ENCODE measurements around the gene RALB. TPM values are rescaled to one million over a fixed set of nuclear protein-coding genes. Genes with fewer than 3 reads are reported as not detected.
"Not testable (repeated sequence)": the region's sequence is repeated elsewhere in the genome, so short reads cannot be mapped to it uniquely, and the experiment has no call there.

RALB gene
- total RNA-seq, 6 donors from 2014 or later, result 23.0 to 85.8 (median 46.5) TPM

DNA sequence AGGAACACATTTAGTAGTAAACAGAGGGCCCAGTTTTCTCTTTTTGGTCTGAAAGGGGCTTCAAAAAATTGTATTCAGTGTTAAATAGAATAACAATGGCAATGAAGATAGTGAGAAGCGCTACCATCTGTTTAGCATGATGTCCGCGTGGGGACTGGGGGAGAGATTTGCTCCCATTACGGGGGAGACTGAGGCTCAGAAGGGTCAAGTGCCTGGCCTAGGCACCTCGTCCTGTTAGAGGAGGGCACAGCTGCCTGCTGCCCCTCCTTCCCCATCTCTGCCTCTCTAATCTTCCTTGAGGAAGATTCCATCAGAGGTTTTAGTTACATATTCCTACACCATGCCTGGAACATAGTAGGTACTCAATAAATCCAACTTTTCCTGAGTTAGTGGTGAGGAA lies 19.4 kb upstream of the RALB start:
- TF ChIP-seq, protein P1, sequence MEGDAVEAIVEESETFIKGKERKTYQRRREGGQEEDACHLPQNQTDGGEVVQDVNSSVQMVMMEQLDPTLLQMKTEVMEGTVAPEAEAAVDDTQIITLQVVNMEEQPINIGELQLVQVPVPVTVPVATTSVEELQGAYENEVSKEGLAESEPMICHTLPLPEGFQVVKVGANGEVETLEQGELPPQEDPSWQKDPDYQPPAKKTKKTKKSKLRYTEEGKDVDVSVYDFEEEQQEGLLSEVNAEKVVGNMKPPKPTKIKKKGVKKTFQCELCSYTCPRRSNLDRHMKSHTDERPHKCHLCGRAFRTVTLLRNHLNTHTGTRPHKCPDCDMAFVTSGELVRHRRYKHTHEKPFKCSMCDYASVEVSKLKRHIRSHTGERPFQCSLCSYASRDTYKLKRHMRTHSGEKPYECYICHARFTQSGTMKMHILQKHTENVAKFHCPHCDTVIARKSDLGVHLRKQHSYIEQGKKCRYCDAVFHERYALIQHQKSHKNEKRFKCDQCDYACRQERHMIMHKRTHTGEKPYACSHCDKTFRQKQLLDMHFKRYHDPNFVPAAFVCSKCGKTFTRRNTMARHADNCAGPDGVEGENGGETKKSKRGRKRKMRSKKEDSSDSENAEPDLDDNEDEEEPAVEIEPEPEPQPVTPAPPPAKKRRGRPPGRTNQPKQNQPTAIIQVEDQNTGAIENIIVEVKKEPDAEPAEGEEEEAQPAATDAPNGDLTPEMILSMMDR (IDR thresholded peaks at IDR 0.05), result no peak
- TF ChIP-seq EP300 (IDR thresholded peaks at IDR 0.05) (no peak), POLR2AphosphoS5 (IDR thresholded peaks at IDR 0.05) (no peak), POLR2A (IDR thresholded peaks at IDR 0.05) (no peak)
- H3K27ac ChIP-seq, result peak overlapping the region; percentile 70 to 84 (median 80)
- no peak overlapping the region for H3K4me3 ChIP-seq
- 89 to 93% methylated on average over 5 of the region's 5 CpGs for WGBS, 2 donors
- H3K9me3 ChIP-seq, result no peaks in the 10 kb centered on the region
- DNase-seq (no peak), ATAC-seq (ENCODE audit: low FRiP score in 2 of 2) (no peak)
- H3K27me3 ChIP-seq, result no peaks in the 10 kb centered on the region
- H3K36me3 ChIP-seq, result no peaks in the 10 kb centered on the region
- H3K4me1 ChIP-seq, result peaks cover 6 to 22% (median 14%) of the 10 kb centered on the region in 4 donors

DNA sequence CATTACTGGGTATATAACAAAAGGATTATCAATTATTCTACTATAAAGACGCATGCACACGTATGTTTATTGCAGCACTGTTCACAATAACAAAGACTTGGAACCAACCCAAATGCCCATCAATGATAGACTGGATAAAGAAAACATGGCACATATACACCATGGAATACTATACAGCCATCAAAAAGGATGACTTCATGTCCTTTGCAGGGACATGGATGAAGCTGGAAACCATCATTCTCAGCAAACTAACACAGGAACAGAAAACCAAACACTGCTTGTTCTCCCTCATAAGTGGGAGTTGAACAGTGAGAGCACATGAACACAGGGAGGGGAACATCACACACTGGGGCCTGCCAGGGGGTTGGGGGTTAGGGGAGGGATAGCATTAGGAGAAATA lies 17.5 kb upstream of the RALB start:
- not testable (repeated sequence) for H3K27me3 ChIP-seq; H3K9me3 ChIP-seq; H3K27ac ChIP-seq; H3K36me3 ChIP-seq; H3K4me3 ChIP-seq; DNase-seq; ATAC-seq (ENCODE audit: low FRiP score in 2 of 2)
- WGBS, 2 donors, result 95% methylated on average over 2 of the region's 2 CpGs
- peaks cover 20 to 35% (median 27%) of the 10 kb centered on the region in 4 donors for H3K4me1 ChIP-seq

DNA sequence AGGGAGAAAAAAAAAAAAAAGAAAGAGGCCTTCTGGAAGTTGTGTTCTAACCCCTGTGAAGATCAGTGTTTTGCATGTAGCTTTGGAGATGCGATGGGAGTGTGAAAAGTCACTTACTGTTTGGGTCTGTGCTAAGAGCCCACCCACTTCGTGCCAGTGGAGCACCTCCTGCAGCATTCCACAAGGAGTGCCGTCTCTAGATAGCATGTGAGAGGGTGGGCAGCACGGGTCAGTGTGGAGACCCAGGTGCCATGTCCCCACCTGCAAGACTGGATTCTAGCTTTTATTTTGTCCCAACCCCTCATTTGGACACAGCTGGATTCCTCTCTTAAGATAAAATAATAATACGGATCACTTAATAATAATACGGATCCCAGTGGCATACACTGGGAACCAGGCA lies 17.0 kb upstream of the RALB start:
- no peak for ATAC-seq (ENCODE audit: low FRiP score in 2 of 2)
- 90 to 93% methylated on average over 6 of the region's 6 CpGs for WGBS, 2 donors
- Histone ChIP-seq H3K27me3 (no peaks in the 10 kb centered on the region), H3K9me3 (no peaks in the 10 kb centered on the region), H3K27ac (no peak overlapping the region), H3K4me3 (no peak overlapping the region), H3K36me3 (no peaks in the 10 kb centered on the region), H3K4me1 (peaks cover 20 to 37% (median 28%) of the 10 kb centered on the region in 4 donors)
- no peak for DNase-seq
- TF ChIP-seq EP300 (IDR thresholded peaks at IDR 0.05), result no peak
- TF ChIP-seq POLR2AphosphoS5 (IDR thresholded peaks at IDR 0.05), result no peak
- TF ChIP-seq POLR2A (IDR thresholded peaks at IDR 0.05), result no peak
- TF ChIP-seq, protein P1 (IDR thresholded peaks at IDR 0.05), result no peak

DNA sequence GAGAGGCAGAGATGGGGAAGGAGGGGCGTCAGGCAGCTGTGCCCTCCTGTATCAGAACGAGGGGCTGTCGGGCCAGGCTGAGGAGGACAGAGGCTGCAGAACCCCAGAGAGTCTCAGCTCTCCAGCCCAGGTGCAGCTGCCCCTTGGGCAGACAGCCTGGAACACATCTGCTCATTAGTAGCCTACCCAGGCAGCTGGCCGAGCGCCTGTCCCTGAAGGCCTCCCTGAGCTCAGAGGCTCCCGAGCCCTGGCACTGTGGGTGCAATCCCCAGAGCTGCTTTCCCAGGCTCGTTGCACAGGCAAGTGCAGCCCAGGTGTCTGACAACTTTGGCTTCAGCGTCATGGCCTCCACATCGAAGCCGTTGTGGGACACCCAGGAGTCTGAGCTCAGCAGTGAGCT lies 16.3 kb upstream of the RALB start:
- Histone ChIP-seq H3K4me1 (peaks cover 20 to 31% (median 26%) of the 10 kb centered on the region in 4 donors), H3K27me3 (no peaks in the 10 kb centered on the region), H3K4me3 (no peak overlapping the region), H3K27ac (no peak overlapping the region), H3K9me3 (no peaks in the 10 kb centered on the region), H3K36me3 (no peaks in the 10 kb centered on the region)
- 94 to 96% methylated on average over 4 to 10 of the region's 10 CpGs for WGBS, 2 donors
- TF ChIP-seq POLR2A (IDR thresholded peaks at IDR 0.05), result no peak
- TF ChIP-seq, protein P1 (IDR thresholded peaks at IDR 0.05), result no peak
- TF ChIP-seq POLR2AphosphoS5 (IDR thresholded peaks at IDR 0.05), result no peak
- TF ChIP-seq EP300 (IDR thresholded peaks at IDR 0.05), result no peak
- ATAC-seq (ENCODE audit: low FRiP score in 2 of 2) (no peak), DNase-seq (no peak)

DNA sequence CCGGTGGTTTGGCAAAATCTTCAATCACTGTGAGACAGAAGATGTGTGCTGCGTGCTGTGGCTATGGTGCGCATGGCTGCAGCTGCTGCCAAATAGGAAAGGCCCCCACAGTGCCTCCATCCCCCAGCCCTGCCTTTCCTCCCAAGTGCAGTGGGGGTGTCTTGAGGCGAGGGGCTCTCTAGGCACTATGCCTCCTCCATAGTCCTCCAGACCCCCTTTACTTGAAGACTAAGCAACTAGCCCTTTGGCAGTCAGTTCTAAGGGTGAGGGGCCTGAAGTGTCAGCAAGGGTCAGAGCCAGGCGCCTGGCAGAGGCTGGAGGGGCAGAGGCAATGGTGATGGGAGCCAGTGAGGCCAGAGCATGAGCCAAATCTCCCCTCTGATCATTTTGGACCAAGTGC lies 15.9 kb upstream of the RALB start:
- Histone ChIP-seq H3K27ac (no peak overlapping the region), H3K4me1 (peaks cover 20 to 26% (median 23%) of the 10 kb centered on the region in 4 donors), H3K36me3 (no peaks in the 10 kb centered on the region), H3K27me3 (no peaks in the 10 kb centered on the region), H3K9me3 (no peaks in the 10 kb centered on the region), H3K4me3 (no peak overlapping the region)
- TF ChIP-seq POLR2AphosphoS5 (IDR thresholded peaks at IDR 0.05), result no peak
- TF ChIP-seq POLR2A (IDR thresholded peaks at IDR 0.05), result no peak
- TF ChIP-seq, protein P1 (IDR thresholded peaks at IDR 0.05), result no peak
- TF ChIP-seq EP300 (IDR thresholded peaks at IDR 0.05), result no peak
- WGBS, 2 donors, result 62 to 86% methylated on average over 3 to 5 of the region's 5 CpGs
- ATAC-seq (ENCODE audit: low FRiP score in 2 of 2) (no peak), DNase-seq (no peak)

Measured in upper lobe of left lung (tissue), 6 donors.